CD14-positive monocyte (primary cell): ENCODE measurements around the gene OBSCN. TPM values are rescaled to one million over a fixed set of nuclear protein-coding genes. Genes with fewer than 3 reads are reported as not detected.
A peak's percentile ranks its signal among the peaks of the same experiment; 100 is the strongest.

ENCODE experiments used
- DNase-seq, 3 donors: peaks; one replicate each; pipeline ENCODE4 v3.0.0-alpha.2; 2011 to 2022
- H2AFZ ChIP-seq: 2 replicates; pipeline ENCODE4 v1.6.0; 2012; ENCODE audit warnings: mild to moderate bottlenecking, low read depth, low read length, inconsistent platforms; ENCODE audit not compliant: insufficient read depth, poor library complexity, severe bottlenecking
- H3K27ac ChIP-seq, 2 donors: 1 replicate in 1 of 2; 2 replicates in 1 of 2; pipeline ENCODE4 v1.5.1; 2012 to 2013; ENCODE audit warnings: low read length in 2 of 2, control low read depth in 1 of 2, inconsistent platforms in 1 of 2, low read depth in 1 of 2, mild to moderate bottlenecking in 1 of 2
- H3K27me3 ChIP-seq, 2 donors: one replicate each; pipeline versions ENCODE4 v1.6.0 to v1.6.1; 2011 to 2013; ENCODE audit warnings: low read length in 2 of 2; ENCODE audit not compliant: control insufficient read depth in 2 of 2, insufficient read depth in 2 of 2
- H3K36me3 ChIP-seq, 2 donors: replicated peaks in 1 of 2; 1 replicate in 1 of 2; 2 replicates in 1 of 2; pipeline versions ENCODE4 v1.5.1 to v1.6.1; 2012 to 2013; ENCODE audit warnings: low read length in 2 of 2, control low read depth in 1 of 2, inconsistent platforms in 1 of 2, mild to moderate bottlenecking in 1 of 2; ENCODE audit not compliant: insufficient read depth in 2 of 2, control insufficient read depth in 1 of 2
- H3K4me1 ChIP-seq, 2 donors: 1 replicate in 1 of 2; 2 replicates in 1 of 2; pipeline versions ENCODE4 v1.5.1 to v1.6.1; 2012 to 2013; ENCODE audit warnings: low read length in 2 of 2, control low read depth in 1 of 2, inconsistent platforms in 1 of 2, mild to moderate bottlenecking in 1 of 2, moderate library complexity in 1 of 2; ENCODE audit not compliant: insufficient read depth in 2 of 2, control insufficient read depth in 1 of 2
- H3K4me2 ChIP-seq: replicated peaks from 2 replicates; pipeline ENCODE3; 2012; ENCODE audit warnings: low read length, moderate library complexity, mild to moderate bottlenecking; ENCODE audit not compliant: poor library complexity, severe bottlenecking; ENCODE audit errors: extremely low read depth
- H3K4me3 ChIP-seq, 3 experiments: fragments of 200-600 bp in 1 of 3; sonication (generic) in 1 of 3; replicated peaks in 1 of 3; 1 replicate in 2 of 3; 2 replicates in 1 of 3; pipeline ENCODE4 v1.5.1; 2011 to 2013; ENCODE audit warnings: low read length in 3 of 3, mild to moderate bottlenecking in 3 of 3, control low read depth in 2 of 3, low read depth in 2 of 3, inconsistent platforms in 1 of 3, moderate library complexity in 1 of 3
- H3K79me2 ChIP-seq: 2 replicates; pipeline ENCODE4 v1.6.0; 2012; ENCODE audit warnings: mild to moderate bottlenecking, control low read depth, inconsistent platforms, low read length, moderate library complexity; ENCODE audit not compliant: insufficient read depth
- H3K9ac ChIP-seq: 2 replicates; pipeline ENCODE4 v1.6.0; 2017; ENCODE audit warnings: low read length, mild to moderate bottlenecking; ENCODE audit not compliant: insufficient read depth, poor library complexity, severe bottlenecking
- H3K9me3 ChIP-seq, 2 donors: replicated peaks in 1 of 2; 1 replicate in 1 of 2; 2 replicates in 1 of 2; pipeline versions ENCODE4 v1.5.1 to v1.6.1; 2012 to 2013; ENCODE audit warnings: low read length in 2 of 2, control low read depth in 1 of 2; ENCODE audit not compliant: control insufficient read depth in 1 of 2, insufficient read depth in 1 of 2
- H4K20me1 ChIP-seq: 2 replicates; pipeline ENCODE4 v1.6.0; 2012; ENCODE audit warnings: mild to moderate bottlenecking, low read length, control low read depth, moderate library complexity; ENCODE audit not compliant: insufficient read depth
- H3K27ac Mint-ChIP-seq, 7 donors: one replicate each; pipeline ENCODE4 v1.8.0; 2020; ENCODE audit warnings: mild to moderate bottlenecking in 7 of 7, mixed read lengths in 7 of 7, moderate library complexity in 6 of 7, inconsistent platforms in 2 of 7
- H3K27me3 Mint-ChIP-seq, 3 donors: one replicate each; pipeline ENCODE4 v1.8.0; 2021 to 2022; ENCODE audit warnings: low read depth in 3 of 3, mild to moderate bottlenecking in 3 of 3, mixed read lengths in 3 of 3, moderate library complexity in 3 of 3, inconsistent platforms in 1 of 3
- H3K36me3 Mint-ChIP-seq, 2 donors: one replicate each; pipeline ENCODE4 v1.8.0; 2020; ENCODE audit warnings: mixed read lengths in 2 of 2, inconsistent platforms in 1 of 2, mild to moderate bottlenecking in 1 of 2
- H3K4me1 Mint-ChIP-seq: one replicate; pipeline ENCODE4 v1.8.0; 2020; ENCODE audit warnings: mild to moderate bottlenecking, mixed read lengths
- H3K4me3 Mint-ChIP-seq, 2 donors: one replicate each; pipeline ENCODE4 v1.8.0; 2020; ENCODE audit warnings: mild to moderate bottlenecking in 2 of 2, mixed read lengths in 2 of 2, moderate library complexity in 1 of 2
- H3K9me3 Mint-ChIP-seq, 7 donors: one replicate each; pipeline ENCODE4 v1.8.0; 2020 to 2022; ENCODE audit warnings: mixed read lengths in 7 of 7, mild to moderate bottlenecking in 6 of 7, moderate library complexity in 6 of 7, inconsistent platforms in 2 of 7
- CTCF ChIP-seq: fragments of 200-600 bp; IDR thresholded peaks from one replicate; pipeline ENCODE4 v1.8.0; 2022; ENCODE audit warnings: antibody characterized with exemption, mild to moderate bottlenecking
- WGBS: methylation state at CpG from one replicate; pipeline ENCODE4 v1.1.5; 2013; ENCODE audit warnings: missing lambda C conversion rate; ENCODE audit not compliant: insufficient coverage; 5-methylcytosine and 5-hydroxymethylcytosine counted together
- intact Hi-C, 2 donors: fragments of 100-400 bp; cut with micrococcal nuclease; formaldehyde crosslinking; loops; one replicate each; pipeline versions ENCODE4 v1.15.0 to v1.15.1; 2023
- polyA plus RNA-seq, 3 donors: library from polyadenylated mRNA; depleted of rRNA in 1 of 3; unstranded in 2 of 3; stranded (reverse) in 1 of 3; fragments of 300-500 nt in 2 of 3; fragments of >200 nt in 1 of 3; fragmentation: Illumina TruSeq in 2 of 3; gene quantifications; 1 replicate in 2 of 3; 2 replicates in 1 of 3; pipeline ENCODE4 v1.2.3, GENCODE V29; 2012 to 2021

Gene OBSCN
- polyA plus RNA-seq, 3 donors, result 0.57 to 1.5 (median 0.76) TPM

- Histone ChIP-seq H3K27me3 (peaks cover 0 to 7% of the 10 kb centered on the region in 2 donors), H4K20me1 (no peaks in the 10 kb centered on the region), H3K27ac (no peak overlapping the region), H3K4me1 (peaks cover 6 to 13% of the 10 kb centered on the region in 2 donors), H3K4me2 (no peak overlapping the region), H3K9ac (no peak overlapping the region), H3K4me3 (no peak overlapping the region), H3K36me3 (no peaks in the 10 kb centered on the region), H3K79me2 (no peaks in the 10 kb centered on the region), H3K9me3 (no peaks in the 10 kb centered on the region), H2AFZ (no peak overlapping the region)
- Mint-ChIP-seq H3K36me3 (no peaks in the 10 kb centered on the region), H3K4me1 (peaks cover 6% of the 10 kb centered on the region), H3K27ac (peak overlapping the region in 1 of 7 donors; percentile 38), H3K9me3 (peaks cover 0 to 3% (median 0%) of the 10 kb centered on the region in 7 donors), H3K27me3 (peaks cover 6 to 21% (median 16%) of the 10 kb centered on the region in 3 donors), H3K4me3 (no peak overlapping the region)
- intact Hi-C loops, result no loop called here
- DNase-seq, result no peak
- WGBS, result 81% methylated on average over 14 of the region's 19 CpGs
- TF ChIP-seq CTCF, result no peak
Measured at GRCh38 chr1:228208831-228209551, 1.1 kb downstream of the OBSCN start.

- H3K9me3 Mint-ChIP-seq, result peaks cover 0 to 3% (median 0%) of the 10 kb centered on the region in 7 donors
- Histone ChIP-seq H3K27ac (no peak overlapping the region), H3K9ac (no peak overlapping the region), H2AFZ (no peak overlapping the region), H4K20me1 (no peaks in the 10 kb centered on the region), H3K4me2 (no peak overlapping the region), H3K27me3 (peaks cover 0 to 10% of the 10 kb centered on the region in 2 donors), H3K4me1 (peaks cover 6 to 16% of the 10 kb centered on the region in 2 donors), H3K79me2 (no peaks in the 10 kb centered on the region), H3K36me3 (no peaks in the 10 kb centered on the region), H3K9me3 (no peaks in the 10 kb centered on the region), H3K4me3 (no peak overlapping the region)
- no peak for TF ChIP-seq CTCF
- H3K27ac Mint-ChIP-seq, result no peak overlapping the region
- H3K4me1 Mint-ChIP-seq, result peaks cover 6% of the 10 kb centered on the region
- no peaks in the 10 kb centered on the region for H3K36me3 Mint-ChIP-seq
- DNase-seq, result no peak
- 100% methylated on average over 1 of the region's 3 CpGs for WGBS
- H3K27me3 Mint-ChIP-seq, result peaks cover 9 to 28% (median 22%) of the 10 kb centered on the region in 3 donors
- H3K4me3 Mint-ChIP-seq, result no peak overlapping the region
- intact Hi-C loops, result loop anchor here (5.0 to 10.0 kb wide), 3 partner anchors 75 to 308 kb away; partner anchors contain the start of gene TRIM11 (in 1 of the 2)
Measured at GRCh38 chr1:228209657-228210056, 1.8 kb downstream of the OBSCN start.
